GM23248 (cell line): ENCODE measurements around the gene BCL2L12. TPM values are rescaled to one million over a fixed set of nuclear protein-coding genes. Genes with fewer than 3 reads are reported as not detected.
"Not testable (repeated sequence)": the region's sequence is repeated elsewhere in the genome, so short reads cannot be mapped to it uniquely, and the experiment has no call there.

Experiments
- DNase-seq: peaks from one replicate; pipeline ENCODE4 v3.0.0-alpha.2; 2015
- H2AFZ ChIP-seq: fragments of 200-600 bp; sonication (generic); 2 replicates; pipeline ENCODE4 v1.6.1; 2016; ENCODE audit warnings: antibody characterized with exemption
- H3F3A ChIP-seq: fragments of 200-600 bp; sonication (generic); 2 replicates; pipeline ENCODE4 v1.6.1; 2016; ENCODE audit warnings: mild to moderate bottlenecking, antibody characterized with exemption, mixed run types; ENCODE audit not compliant: insufficient read depth
- H3K27ac ChIP-seq: fragments of 200-600 bp; sonication (generic); 2 replicates; pipeline ENCODE4 v1.5.1; 2016; ENCODE audit warnings: mild to moderate bottlenecking
- H3K27me3 ChIP-seq: fragments of 200-600 bp; sonication (generic); replicated peaks from 2 replicates; pipeline ENCODE4 v1.6.1; 2016; ENCODE audit warnings: mild to moderate bottlenecking; ENCODE audit not compliant: insufficient read depth
- H3K36me3 ChIP-seq: fragments of 200-600 bp; sonication (generic); 2 replicates; pipeline ENCODE4 v1.6.1; 2016; ENCODE audit warnings: low read depth, mild to moderate bottlenecking
- H3K4me1 ChIP-seq: fragments of 200-600 bp; sonication (generic); 2 replicates; pipeline ENCODE4 v1.6.1; 2016; ENCODE audit warnings: mild to moderate bottlenecking; ENCODE audit not compliant: insufficient read depth
- H3K4me2 ChIP-seq: fragments of 200-600 bp; sonication (generic); one replicate; pipeline ENCODE4 v1.6.1; 2016; ENCODE audit warnings: mild to moderate bottlenecking; ENCODE audit not compliant: unreplicated experiment
- H3K4me3 ChIP-seq: fragments of 200-600 bp; sonication (generic); 2 replicates; pipeline ENCODE4 v1.5.1; 2016; ENCODE audit warnings: mild to moderate bottlenecking
- H3K79me2 ChIP-seq: fragments of 200-600 bp; sonication (generic); 2 replicates; pipeline ENCODE4 v1.6.1; 2016; ENCODE audit warnings: mild to moderate bottlenecking; ENCODE audit not compliant: insufficient read depth
- H3K9ac ChIP-seq: fragments of 200-600 bp; sonication (generic); 2 replicates; pipeline ENCODE4 v1.6.1; 2016; ENCODE audit warnings: mild to moderate bottlenecking
- H3K9me2 ChIP-seq: fragments of 200-600 bp; sonication (generic); 2 replicates; pipeline ENCODE4 v1.6.1; 2016; ENCODE audit warnings: mixed run types, mild to moderate bottlenecking, moderate library complexity; ENCODE audit not compliant: insufficient read depth
- H3K9me3 ChIP-seq: fragments of 200-600 bp; sonication (generic); one replicate; pipeline ENCODE4 v1.6.1; 2017; ENCODE audit warnings: low read depth
- H4K20me1 ChIP-seq: fragments of 200-600 bp; sonication (generic); 2 replicates; pipeline ENCODE4 v1.6.0; 2016; ENCODE audit not compliant: insufficient read depth
- EZH2 ChIP-seq: fragments of 200-600 bp; sonication (generic); IDR thresholded peaks from 2 replicates; pipeline ENCODE4 v1.6.1; 2018; ENCODE audit warnings: antibody characterized with exemption, mild to moderate bottlenecking; ENCODE audit not compliant: insufficient read depth, poor library complexity, severe bottlenecking
- EZH2phosphoT487 ChIP-seq: fragments of 200-600 bp; sonication (generic); IDR thresholded peaks from 2 replicates; pipeline ENCODE4 v1.6.1; 2018; ENCODE audit warnings: antibody characterized with exemption, moderate library complexity, mild to moderate bottlenecking, low read depth; ENCODE audit not compliant: insufficient read depth
- WGBS, 2 experiments: methylation state at CpG; one replicate each; pipeline ENCODE4 v1.1.6; 2015 to 2017; ENCODE audit warnings: low lambda C conversion rate in 2 of 2, low coverage in 1 of 2; ENCODE audit errors: missing lambda C conversion rate in 2 of 2; 5-methylcytosine and 5-hydroxymethylcytosine counted together
- in situ Hi-C: fragments of 300-500 bp; cut with MboI; formaldehyde crosslinking; loops from 2 replicates; pipeline ENCODE4 v1.15.0; 2020
- microRNA-seq: library from miRNA; unstranded; fragments of <30 nt; microRNA quantifications from one replicate; pipeline ENCODE4, GENCODE V29; 2016; ENCODE audit warnings: borderline number of aligned reads
- polyA plus RNA-seq: library from polyadenylated mRNA; unstranded; fragments of >200 nt; fragmentation: Nextera tagmentation; extraction: Ambion mirVana; gene quantifications from 2 replicates; pipeline ENCODE4 v1.2.1, GENCODE V29; 2016
- small RNA-seq: library from RNA; depleted of rRNA; stranded (forward); fragments of <200 nt; gene quantifications from one replicate; pipeline ENCODE3, GENCODE V24; 2014; ENCODE audit warnings: low read depth, low replicate concordance
- total RNA-seq: library from RNA; depleted of rRNA; stranded (reverse); fragments of >200 nt; shearing (Covaris generic); gene quantifications from 2 replicates; pipeline ENCODE4 v1.2.3, GENCODE V29; 2014; rRNA removed

BCL2L12 gene
- total and polyA plus RNA-seq, 2 experiments from 2014 or later = 9.5 to 16.6 TPM

DNA sequence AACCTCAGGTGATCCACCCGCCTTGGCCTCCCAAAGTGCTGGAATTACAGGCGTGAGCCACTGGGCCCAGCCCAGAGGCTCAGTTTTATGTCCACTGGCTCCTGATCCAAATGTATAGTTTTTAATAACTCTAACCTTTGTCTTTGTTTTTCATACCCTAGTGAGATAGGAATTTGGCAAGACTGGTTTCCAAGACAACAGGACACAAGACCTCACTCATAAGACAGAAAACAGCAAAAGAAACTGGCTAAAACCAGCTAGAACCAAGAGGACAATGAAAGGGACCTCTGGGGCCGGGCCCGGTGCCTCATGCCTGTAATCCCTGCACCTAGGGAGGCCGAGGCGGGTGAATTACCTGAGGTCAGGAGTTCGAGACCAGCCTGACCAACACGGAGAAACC, 52.8 kb downstream of the BCL2L12 start:
- peak overlapping the region; percentile 87 for H3K27ac ChIP-seq
- peak overlapping the region; percentile 69 for H3K4me2 ChIP-seq
- no peaks in the 10 kb centered on the region for H3K9me3 ChIP-seq
- no peaks in the 10 kb centered on the region for H3K79me2 ChIP-seq
- TF ChIP-seq EZH2 (no peak), EZH2phosphoT487 (no peak)
- H3K9ac ChIP-seq = peak overlapping the region; percentile 90
- no peaks in the 10 kb centered on the region for H3K27me3 ChIP-seq
- H3K9me2 ChIP-seq = no peaks in the 10 kb centered on the region
- H2AFZ ChIP-seq = peak overlapping the region; percentile 84; the same call in 1 of the 2 replicates
- no peaks in the 10 kb centered on the region for H4K20me1 ChIP-seq
- WGBS, 2 experiments = 91% methylated on average over 8 of the region's 8 CpGs
- in situ Hi-C loops = no loop called here
- no peaks in the 10 kb centered on the region for H3K36me3 ChIP-seq
- no peaks in the 10 kb centered on the region for H3F3A ChIP-seq
- DNase-seq = no peak
- peak overlapping the region; percentile 72 for H3K4me3 ChIP-seq
- no peaks in the 10 kb centered on the region for H3K4me1 ChIP-seq

DNA sequence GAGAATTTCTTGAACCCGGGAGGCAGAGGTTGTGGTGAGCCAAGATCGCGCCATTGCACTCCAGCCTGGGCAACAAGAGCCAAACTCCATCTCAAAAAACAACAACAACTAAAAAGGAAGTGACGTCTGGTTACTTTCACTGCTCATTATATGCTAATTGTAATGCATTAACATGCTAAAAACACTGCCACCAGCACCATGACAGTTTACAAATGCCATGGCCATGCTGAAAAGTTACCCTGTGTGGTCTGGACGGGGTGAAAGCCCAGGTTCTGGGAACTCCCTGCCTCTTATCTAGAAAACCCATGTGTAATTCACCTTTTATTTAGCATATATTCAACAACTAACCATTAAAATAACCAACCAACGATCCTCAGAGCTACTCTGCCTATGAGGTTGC, 53.3 kb downstream of the BCL2L12 start:
- no peak for DNase-seq
- H3K4me3 ChIP-seq = no peak overlapping the region
- H3K79me2 ChIP-seq = no peaks in the 10 kb centered on the region
- H3K9me2 ChIP-seq = no peaks in the 10 kb centered on the region
- H3K27ac ChIP-seq = no peak overlapping the region
- H3K4me1 ChIP-seq = 0 out of 2 replicates have a peak, but pooled peaks cover 4% of the 10 kb centered on the region
- TF ChIP-seq EZH2 = no peak
- TF ChIP-seq EZH2phosphoT487 = no peak
- no peak overlapping the region for H2AFZ ChIP-seq
- no peaks in the 10 kb centered on the region for H3F3A ChIP-seq
- WGBS, 2 experiments = 85 to 88% methylated on average over 6 of the region's 6 CpGs
- no peaks in the 10 kb centered on the region for H3K27me3 ChIP-seq
- no peaks in the 10 kb centered on the region for H3K9me3 ChIP-seq
- no peaks in the 10 kb centered on the region for H3K36me3 ChIP-seq
- no peak overlapping the region for H3K4me2 ChIP-seq
- no peak overlapping the region for H3K9ac ChIP-seq
- H4K20me1 ChIP-seq = no peaks in the 10 kb centered on the region
- in situ Hi-C loops = no loop called here

DNA sequence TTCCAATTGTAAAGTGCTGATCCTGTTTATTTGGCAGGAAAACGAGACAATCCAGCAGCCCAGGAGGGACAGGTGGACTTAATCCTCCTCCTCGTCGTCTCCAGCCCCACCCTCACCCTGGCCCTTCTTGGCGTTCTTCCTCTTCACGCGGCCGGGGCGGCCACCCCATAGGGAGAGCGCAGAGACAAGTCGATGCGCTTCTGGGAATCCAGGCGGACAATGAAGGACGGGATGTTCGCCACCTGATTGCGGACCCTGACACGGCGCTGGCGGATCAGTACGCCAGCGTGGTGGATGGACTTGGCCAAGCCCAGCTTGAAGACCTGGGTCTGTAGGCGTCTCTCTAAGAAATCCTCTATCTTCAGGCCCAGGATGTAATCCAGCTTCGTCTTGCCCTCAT, 53.7 kb downstream of the BCL2L12 start:
- H3K36me3 ChIP-seq, H3K4me1 ChIP-seq, H3K27me3 ChIP-seq, H3K9me2 ChIP-seq, DNase-seq, H3F3A ChIP-seq, H2AFZ ChIP-seq, H4K20me1 ChIP-seq, H3K9ac ChIP-seq, H3K79me2 ChIP-seq, H3K4me2 ChIP-seq, H3K4me3 ChIP-seq, H3K9me3 ChIP-seq, H3K27ac ChIP-seq, in situ Hi-C loops: not testable (repeated sequence)
- WGBS, 2 experiments = 85% methylated on average over 21 to 22 of the region's 22 CpGs

Small RNAs within 50 kb of the gene (microRNA-seq; reads per million reads assigned to microRNA genes)
- not detected for gene MIR5088

Small RNAs within 50 kb of the gene (small RNA-seq; reads per million reads assigned to genes)
- gene MIR5088 = not detected

Other genes starting within 250 kb of the BCL2L12 start
- not detected in 2 replicates for gene PTH2, start 242.5 kb upstream of the BCL2L12 start, total RNA-seq
- not detected in 2 replicates for gene PTH2, start 242.5 kb upstream of the BCL2L12 start, polyA plus RNA-seq
- not detected in 2 replicates for gene GFY, start 240.5 kb upstream of the BCL2L12 start, total RNA-seq
- gene GFY, start 240.5 kb upstream of the BCL2L12 start, polyA plus RNA-seq = not detected in 2 replicates
- not detected in 2 replicates for gene SLC17A7, start 224.4 kb upstream of the BCL2L12 start, total RNA-seq
- gene SLC17A7, start 224.4 kb upstream of the BCL2L12 start, polyA plus RNA-seq = not detected in 2 replicates
- gene PIH1D1, start 214.1 kb upstream of the BCL2L12 start, total RNA-seq = 68.0 and 90.2 TPM in 2 replicates
- gene PIH1D1, start 214.1 kb upstream of the BCL2L12 start, polyA plus RNA-seq = 73.5 and 79.9 TPM in 2 replicates
- gene ALDH16A1, start 212.7 kb upstream of the BCL2L12 start, total RNA-seq = 30.4 and 43.8 TPM in 2 replicates
- gene ALDH16A1, start 212.7 kb upstream of the BCL2L12 start, polyA plus RNA-seq = 9.0 and 9.4 TPM in 2 replicates
- 1.3 and 1.6 TPM in 2 replicates for gene FLT3LG, start 191.7 kb upstream of the BCL2L12 start, total RNA-seq
- gene FLT3LG, start 191.7 kb upstream of the BCL2L12 start, polyA plus RNA-seq = 4.6 and 5.7 TPM in 2 replicates
- gene RPL13A, start 178.3 kb upstream of the BCL2L12 start, total RNA-seq = 1,590 and 2,272 TPM in 2 replicates
- gene RPL13A, start 178.3 kb upstream of the BCL2L12 start, polyA plus RNA-seq = 893 and 894 TPM in 2 replicates
- 1,666 and 2,372 TPM in 2 replicates for gene RPS11, start 169.5 kb upstream of the BCL2L12 start, total RNA-seq
- gene RPS11, start 169.5 kb upstream of the BCL2L12 start, polyA plus RNA-seq = 813 and 832 TPM in 2 replicates
- 65.4 and 75.3 TPM in 2 replicates for gene FCGRT, start 153.3 kb upstream of the BCL2L12 start, total RNA-seq
- gene FCGRT, start 153.3 kb upstream of the BCL2L12 start, polyA plus RNA-seq = 89.9 and 98.4 TPM in 2 replicates
- gene RCN3, start 137.9 kb upstream of the BCL2L12 start, total RNA-seq = 570 and 656 TPM in 2 replicates
- 779 and 813 TPM in 2 replicates for gene RCN3, start 137.9 kb upstream of the BCL2L12 start, polyA plus RNA-seq
- 46.0 and 53.2 TPM in 2 replicates for gene NOSIP, start 85.4 kb upstream of the BCL2L12 start, total RNA-seq
- 78.7 and 84.3 TPM in 2 replicates for gene NOSIP, start 85.4 kb upstream of the BCL2L12 start, polyA plus RNA-seq
- gene PRRG2, start 84.6 kb upstream of the BCL2L12 start, total RNA-seq = not detected in 2 replicates
- 0.13 and 0.18 TPM in 2 replicates for gene PRRG2, start 84.6 kb upstream of the BCL2L12 start, polyA plus RNA-seq
- 2.7 and 2.9 TPM in 2 replicates for gene PRR12, start 74.8 kb upstream of the BCL2L12 start, total RNA-seq
- 0.85 and 0.86 TPM in 2 replicates for gene PRR12, start 74.8 kb upstream of the BCL2L12 start, polyA plus RNA-seq
- 61.0 and 116 TPM in 2 replicates for gene RRAS, start 25.8 kb upstream of the BCL2L12 start, total RNA-seq
- gene RRAS, start 25.8 kb upstream of the BCL2L12 start, polyA plus RNA-seq = 337 and 347 TPM in 2 replicates
- gene SCAF1, start 23.7 kb upstream of the BCL2L12 start, total RNA-seq = 18.6 and 28.7 TPM in 2 replicates
- 8.4 and 8.5 TPM in 2 replicates for gene SCAF1, start 23.7 kb upstream of the BCL2L12 start, polyA plus RNA-seq
- 50.0 and 55.6 TPM in 2 replicates for gene IRF3, start 76 bp upstream of the BCL2L12 start, total RNA-seq
- gene IRF3, start 76 bp upstream of the BCL2L12 start, polyA plus RNA-seq = 28.6 and 28.8 TPM in 2 replicates
- gene PRMT1, start 11.3 kb downstream of the BCL2L12 start, total RNA-seq = 192 and 225 TPM in 2 replicates
- 164 and 173 TPM in 2 replicates for gene PRMT1, start 11.3 kb downstream of the BCL2L12 start, polyA plus RNA-seq
- gene ADM5, start 23.7 kb downstream of the BCL2L12 start, total RNA-seq = 0.25 TPM in 1 of 2 replicates, not detected in the other
- 0.10 TPM in 1 of 2 replicates, not detected in the other for gene ADM5, start 23.7 kb downstream of the BCL2L12 start, polyA plus RNA-seq
- 11.7 and 16.6 TPM in 2 replicates for gene CPT1C, start 25.2 kb downstream of the BCL2L12 start, total RNA-seq
- 14.3 and 16.8 TPM in 2 replicates for gene CPT1C, start 25.2 kb downstream of the BCL2L12 start, polyA plus RNA-seq
- gene TSKS, start 97.4 kb downstream of the BCL2L12 start, total RNA-seq = 0.38 and 2.1 TPM in 2 replicates
- gene TSKS, start 97.4 kb downstream of the BCL2L12 start, polyA plus RNA-seq = 0.31 and 0.93 TPM in 2 replicates
- gene AP2A1, start 101.1 kb downstream of the BCL2L12 start, total RNA-seq = 118 and 124 TPM in 2 replicates
- gene AP2A1, start 101.1 kb downstream of the BCL2L12 start, polyA plus RNA-seq = 64.2 and 64.9 TPM in 2 replicates
- gene FUZ, start 147.4 kb downstream of the BCL2L12 start, total RNA-seq = 17.7 and 21.1 TPM in 2 replicates
- 11.7 and 15.1 TPM in 2 replicates for gene FUZ, start 147.4 kb downstream of the BCL2L12 start, polyA plus RNA-seq
- gene MED25, start 152.4 kb downstream of the BCL2L12 start, total RNA-seq = 21.8 and 24.2 TPM in 2 replicates
- gene MED25, start 152.4 kb downstream of the BCL2L12 start, polyA plus RNA-seq = 17.4 and 21.9 TPM in 2 replicates
- 53.1 and 88.0 TPM in 2 replicates for gene PTOV1, start 185.2 kb downstream of the BCL2L12 start, total RNA-seq
- gene PTOV1, start 185.2 kb downstream of the BCL2L12 start, polyA plus RNA-seq = 88.9 and 91.7 TPM in 2 replicates
- gene PNKP, start 201.6 kb downstream of the BCL2L12 start, total RNA-seq = 31.5 and 35.9 TPM in 2 replicates
- 32.7 and 42.2 TPM in 2 replicates for gene PNKP, start 201.6 kb downstream of the BCL2L12 start, polyA plus RNA-seq
- 11.6 and 17.3 TPM in 2 replicates for gene AKT1S1, start 211.4 kb downstream of the BCL2L12 start, total RNA-seq
- gene AKT1S1, start 211.4 kb downstream of the BCL2L12 start, polyA plus RNA-seq = 60.4 and 65.2 TPM in 2 replicates
- 6.3 and 6.6 TPM in 2 replicates for gene TBC1D17, start 211.8 kb downstream of the BCL2L12 start, total RNA-seq
- gene TBC1D17, start 211.8 kb downstream of the BCL2L12 start, polyA plus RNA-seq = 32.4 and 33.0 TPM in 2 replicates
- not detected in 2 replicates for gene IL4I1, start 231.0 kb downstream of the BCL2L12 start, total RNA-seq
- 0.66 and 0.91 TPM in 2 replicates for gene IL4I1, start 231.0 kb downstream of the BCL2L12 start, polyA plus RNA-seq